Kasumi-1 (cell line): ENCODE results near the gene GCHFR.

Experiments
- DNase-seq, 2 experiments: peaks; one replicate each; lab custom pipeline; 2025; lab: John Stamatoyannopoulos, UW

Gene GCHFR

DNA sequence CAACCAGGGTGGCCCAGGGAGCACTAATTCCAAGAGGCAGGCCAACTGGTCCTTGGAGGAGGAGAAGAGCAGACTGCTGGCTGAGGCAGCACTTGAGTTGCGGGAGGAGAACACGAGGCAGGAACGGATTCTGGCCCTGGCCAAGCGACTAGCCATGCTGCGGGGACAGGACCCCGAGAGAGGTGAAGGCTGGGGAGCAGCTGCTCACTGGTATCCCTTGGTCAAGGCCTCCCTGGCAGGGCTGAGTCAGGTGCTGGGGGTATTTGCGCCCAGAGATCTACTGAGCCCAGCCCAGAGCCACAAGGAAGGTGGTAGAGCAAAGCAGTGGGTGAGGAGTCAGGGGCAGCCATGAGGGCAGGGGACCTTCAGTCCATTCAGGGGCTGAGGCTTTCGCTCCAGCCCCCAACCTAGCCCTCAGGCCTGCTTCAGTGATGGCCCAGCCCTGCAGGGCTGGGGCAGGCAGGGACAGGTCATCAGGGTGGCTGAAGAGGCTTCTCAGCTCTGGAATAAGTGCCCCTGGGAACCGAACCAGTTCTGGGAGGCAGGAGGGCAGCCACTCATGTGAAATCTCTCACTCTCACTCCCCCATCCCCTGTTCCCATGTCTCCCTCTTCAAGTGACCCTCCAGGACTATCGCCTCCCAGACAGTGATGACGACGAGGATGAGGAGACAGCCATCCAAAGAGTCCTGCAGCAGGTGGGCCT is 49.0 kb downstream of the GCHFR start:
- no peak for DNase-seq

DNA sequence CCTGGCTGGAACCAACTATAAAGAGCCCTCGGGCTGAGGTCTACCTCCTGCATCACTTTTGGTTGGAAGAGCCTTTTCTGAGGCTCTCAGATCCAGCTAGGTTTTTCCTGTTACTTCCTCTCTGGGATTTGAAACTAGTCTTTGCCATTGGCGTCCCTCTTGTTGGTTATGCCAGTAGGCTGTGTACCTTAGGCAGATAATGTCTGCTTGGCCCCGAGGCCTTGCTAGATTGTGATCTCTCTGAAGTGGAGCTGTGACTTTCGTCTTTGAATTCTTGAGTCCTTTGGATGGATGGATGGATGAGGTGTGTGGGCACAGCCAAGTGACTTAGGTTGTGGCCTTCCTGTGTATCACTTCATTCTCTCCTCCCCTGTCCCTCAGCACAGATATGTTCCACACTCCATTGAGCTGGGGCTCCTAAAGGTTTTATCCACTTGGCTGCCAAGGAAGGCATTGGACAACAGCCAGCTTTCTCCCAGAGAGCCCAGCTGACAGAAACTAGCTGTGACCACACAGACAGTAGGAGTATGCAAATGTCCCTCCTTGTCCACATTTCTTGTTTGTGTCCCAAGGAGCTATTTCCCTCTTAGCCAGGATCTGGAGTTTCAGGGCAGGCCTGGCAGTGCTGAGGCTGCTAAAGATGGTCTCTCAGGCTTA is 51.3 kb downstream of the GCHFR start:
- no peak for DNase-seq
